H9 (cell line): ENCODE measurements around the gene RNF31. TPM values are rescaled to one million over a fixed set of nuclear protein-coding genes. Genes with fewer than 3 reads are reported as not detected.

ENCODE experiments used
- DNase-seq: peaks from one replicate; pipeline ENCODE4 v3.0.0-alpha.2; 2017
- H2AFZ ChIP-seq: one replicate; pipeline ENCODE4 v1.6.1; 2013; ENCODE audit warnings: mild to moderate bottlenecking, low read length, control low read depth, moderate library complexity
- H2AK5ac ChIP-seq: 2 replicates; pipeline ENCODE4 v1.6.1; 2013; ENCODE audit warnings: low read length, control low read depth, mixed read lengths; ENCODE audit not compliant: insufficient read length
- H2BK120ac ChIP-seq: one replicate; pipeline ENCODE4 v1.6.1; 2013; ENCODE audit warnings: low read depth, mild to moderate bottlenecking, low read length, control low read depth, inconsistent platforms; ENCODE audit not compliant: poor library complexity, severe bottlenecking
- H2BK12ac ChIP-seq: 2 replicates; pipeline ENCODE4 v1.6.1; 2013; ENCODE audit warnings: low read length, control low read depth, mixed read lengths, low read depth; ENCODE audit not compliant: insufficient read length
- H2BK15ac ChIP-seq: 2 replicates; pipeline ENCODE4 v1.6.1; 2013; ENCODE audit warnings: low read depth, low read length, control low read depth
- H2BK20ac ChIP-seq: one replicate; pipeline ENCODE4 v1.6.1; 2013; ENCODE audit warnings: low read depth, mild to moderate bottlenecking, low read length, control low read depth, inconsistent platforms; ENCODE audit not compliant: poor library complexity, severe bottlenecking
- H2BK5ac ChIP-seq: 2 replicates; pipeline ENCODE4 v1.6.1; 2013; ENCODE audit warnings: low read length, control low read depth, mixed read lengths; ENCODE audit not compliant: insufficient read length
- H3K14ac ChIP-seq: 2 replicates; pipeline ENCODE4 v1.6.1; 2013; ENCODE audit warnings: low read length, control low read depth; ENCODE audit not compliant: insufficient read depth
- H3K18ac ChIP-seq: 2 replicates; pipeline ENCODE4 v1.6.1; 2013; ENCODE audit warnings: low read depth, mild to moderate bottlenecking, mixed read lengths, low read length, control low read depth; ENCODE audit not compliant: insufficient read length
- H3K23ac ChIP-seq: 2 replicates; pipeline ENCODE4 v1.6.1; 2013; ENCODE audit warnings: low read length, control low read depth, mixed read lengths, low read depth; ENCODE audit not compliant: insufficient read length
- H3K23me2 ChIP-seq: 2 replicates; pipeline ENCODE4 v1.6.1; 2013; ENCODE audit warnings: low read depth, mild to moderate bottlenecking, mixed read lengths, low read length, control low read depth; ENCODE audit not compliant: insufficient read length, poor library complexity, severe bottlenecking
- H3K27ac ChIP-seq: 2 replicates; pipeline ENCODE4 v1.5.1; 2013; ENCODE audit warnings: low read length, control low read depth, mixed read lengths, low read depth; ENCODE audit not compliant: insufficient read length
- H3K27me3 ChIP-seq: 2 replicates; pipeline ENCODE4 v1.6.1; 2013; ENCODE audit warnings: low read length, control low read depth, inconsistent platforms; ENCODE audit not compliant: insufficient read depth
- H3K4ac ChIP-seq: 2 replicates; pipeline ENCODE4 v1.6.1; 2013; ENCODE audit warnings: low read depth, mild to moderate bottlenecking, control low read depth, inconsistent platforms, low read length, moderate library complexity
- H3K4me1 ChIP-seq: 2 replicates; pipeline ENCODE4 v1.6.1; 2013; ENCODE audit warnings: low read length, control low read depth, inconsistent platforms; ENCODE audit not compliant: insufficient read depth
- H3K4me2 ChIP-seq: 2 replicates; pipeline ENCODE4 v1.6.1; 2013; ENCODE audit warnings: low read length, control low read depth, mixed read lengths; ENCODE audit not compliant: insufficient read length, insufficient read depth
- H3K56ac ChIP-seq: 2 replicates; pipeline ENCODE4 v1.6.1; 2013; ENCODE audit warnings: low read depth, mild to moderate bottlenecking, mixed read lengths, low read length, control low read depth; ENCODE audit not compliant: insufficient read length
- H3K79me1 ChIP-seq: 2 replicates; pipeline ENCODE4 v1.6.1; 2013; ENCODE audit warnings: low read depth, mild to moderate bottlenecking, moderate library complexity, low read length, control low read depth, inconsistent platforms; ENCODE audit not compliant: insufficient read depth, poor library complexity, severe bottlenecking
- H3K79me2 ChIP-seq: 2 replicates; pipeline ENCODE4 v1.6.1; 2013; ENCODE audit warnings: low read length, control low read depth, inconsistent platforms; ENCODE audit not compliant: insufficient read depth
- H3K9ac ChIP-seq: 2 replicates; pipeline ENCODE4 v1.6.1; 2013; ENCODE audit warnings: low read length, control low read depth, mixed read lengths; ENCODE audit not compliant: insufficient read length; ENCODE audit errors: extremely low read depth
- H3K9me3 ChIP-seq: one replicate; pipeline ENCODE4 v1.6.1; 2013; ENCODE audit warnings: low read depth, low read length, inconsistent platforms; ENCODE audit not compliant: control insufficient read depth
- H3T11ph ChIP-seq: one replicate; pipeline ENCODE4 v1.6.1; 2013; ENCODE audit warnings: mild to moderate bottlenecking, low read length, control low read depth, inconsistent platforms
- H4K20me1 ChIP-seq: one replicate; pipeline ENCODE4 v1.6.1; 2013; ENCODE audit not compliant: control insufficient read depth, insufficient read length, insufficient read depth
- H4K5ac ChIP-seq: 2 replicates; pipeline ENCODE4 v1.6.1; 2013; ENCODE audit warnings: low read depth, mild to moderate bottlenecking, mixed read lengths, low read length, control low read depth; ENCODE audit not compliant: insufficient read length
- H4K8ac ChIP-seq: replicated peaks from 2 replicates; pipeline ENCODE4 v1.6.1; 2013; ENCODE audit warnings: low read length, control low read depth, mixed read lengths, low read depth; ENCODE audit not compliant: insufficient read length
- H4K91ac ChIP-seq: 2 replicates; pipeline ENCODE4 v1.6.1; 2013; ENCODE audit warnings: low read depth, mild to moderate bottlenecking, moderate library complexity, mixed read lengths, low read length, control low read depth; ENCODE audit not compliant: insufficient read length
- H3K27ac Mint-ChIP-seq, 3 experiments: 2 replicates in 2 of 3; 3 replicates in 1 of 3; pipeline ENCODE4 v1.8.0; 2020 to 2021; ENCODE audit warnings: mixed read lengths in 3 of 3, mild to moderate bottlenecking in 1 of 3, moderate library complexity in 1 of 3
- H3K27me3 Mint-ChIP-seq: 2 replicates; pipeline ENCODE4 v1.8.0; 2021; ENCODE audit warnings: low read depth, mild to moderate bottlenecking, moderate library complexity, mixed read lengths
- H3K36me3 Mint-ChIP-seq, 3 experiments: 2 replicates in 2 of 3; 3 replicates in 1 of 3; pipeline ENCODE4 v1.8.0; 2020 to 2021; ENCODE audit warnings: low read depth in 3 of 3, mixed read lengths in 3 of 3; ENCODE audit not compliant: insufficient read depth in 1 of 3
- H3K4me1 Mint-ChIP-seq, 2 experiments: 2 replicates each; pipeline ENCODE4 v1.8.0; 2020; ENCODE audit warnings: mixed read lengths in 2 of 2
- H3K4me3 Mint-ChIP-seq, 2 experiments: 2 replicates in 1 of 2; 3 replicates in 1 of 2; pipeline ENCODE4 v1.8.0; 2020 to 2021; ENCODE audit warnings: mild to moderate bottlenecking in 2 of 2, mixed read lengths in 2 of 2, moderate library complexity in 1 of 2
- H3K9me3 Mint-ChIP-seq, 2 experiments: 2 replicates in 1 of 2; 3 replicates in 1 of 2; pipeline ENCODE4 v1.8.0; 2020; ENCODE audit warnings: mild to moderate bottlenecking in 2 of 2, mixed read lengths in 2 of 2, moderate library complexity in 1 of 2
- WGBS: extraction: QIAGEN DNeasy Blood & Tissue Kit; methylation state at CpG from one replicate; pipeline ENCODE4 v1.1.7; 2013; ENCODE audit warnings: missing lambda C conversion rate, low lambda C conversion rate, mixed read lengths; ENCODE audit not compliant: insufficient read length; ENCODE audit errors: extremely low coverage; 5-methylcytosine and 5-hydroxymethylcytosine counted together
- total RNA-seq: library from RNA; stranded (reverse); gene quantifications from 2 replicates; pipeline ENCODE4 v1.2.1, GENCODE V29; 2021
- TF ChIP-seq, protein P1 (sequence below): fragments of 200-600 bp; sonication (generic); conservative IDR thresholded peaks from 3 replicates; pipeline ENCODE4 v1.8.0; 2021; ENCODE audit warnings: antibody characterized with exemption, mild to moderate bottlenecking

RNF31 gene
- total RNA-seq, 1 experiment from 2014 or later: 87.3 TPM

DNA sequence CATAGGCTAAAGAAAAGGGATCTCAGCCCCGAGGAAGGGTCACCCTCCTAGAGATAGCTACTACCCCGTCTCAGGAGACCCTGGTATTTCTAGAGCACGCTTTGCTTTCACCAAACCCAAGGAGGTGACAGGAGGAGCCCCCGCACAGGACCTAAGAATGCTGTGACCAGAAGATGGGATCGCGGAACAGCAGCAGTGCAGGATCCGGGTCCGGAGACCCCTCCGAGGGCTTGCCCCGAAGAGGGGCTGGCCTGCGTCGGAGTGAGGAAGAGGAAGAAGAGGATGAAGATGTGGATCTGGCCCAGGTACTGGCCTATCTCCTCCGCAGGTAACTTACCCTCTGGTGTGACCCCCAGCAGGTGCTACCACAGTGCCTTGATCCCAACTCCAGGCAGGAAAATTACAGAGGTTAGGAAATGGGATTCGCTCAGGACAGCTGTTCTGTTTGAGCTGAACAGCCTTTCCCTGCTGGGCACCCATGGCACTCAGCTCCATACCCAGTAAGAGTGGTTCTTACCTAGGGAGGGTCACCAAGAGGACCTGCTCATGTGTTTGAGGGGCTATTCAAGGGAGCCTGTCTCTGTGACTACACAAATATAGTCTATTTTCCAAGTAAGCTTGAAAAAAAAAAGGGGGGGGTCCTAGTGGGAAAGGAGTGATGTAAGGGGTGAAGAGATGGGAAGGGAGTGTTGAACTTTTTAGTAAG, 31.7 kb upstream of the RNF31 start:
- no peak overlapping the region for H2BK5ac ChIP-seq
- no peaks in the 10 kb centered on the region for H3K9me3 ChIP-seq
- no peak overlapping the region for H3K27ac ChIP-seq
- H2BK12ac ChIP-seq: no peak overlapping the region
- H3K23me2 ChIP-seq: peaks cover 13% of the 10 kb centered on the region
- Mint-ChIP-seq H3K4me1 (peaks cover 12 to 15% of the 10 kb centered on the region in 2 experiments), H3K27ac (peak overlapping the region; percentile 89 to 100 (median 98)), H3K9me3 (no peaks in the 10 kb centered on the region; a peak in 1 of 5 replicates), H3K27me3 (peaks cover 3% of the 10 kb centered on the region; the same call in 1 of the 2 replicates), H3K36me3 (peaks cover 16 to 46% (median 40%) of the 10 kb centered on the region in 3 experiments; a peak in 6 of 7 replicates), H3K4me3 (peak overlapping the region; percentile 93 to 95)
- no peak overlapping the region for H4K5ac ChIP-seq
- H3K79me2 ChIP-seq: no peaks in the 10 kb centered on the region
- H3K79me1 ChIP-seq: no peaks in the 10 kb centered on the region
- H3K23ac ChIP-seq: no peak overlapping the region
- H3K56ac ChIP-seq: no peak overlapping the region
- H4K91ac ChIP-seq: no peak overlapping the region
- H2BK20ac ChIP-seq: no peak overlapping the region
- H2AK5ac ChIP-seq: no peak overlapping the region
- no peak overlapping the region for H4K8ac ChIP-seq
- H2BK15ac ChIP-seq: no peak overlapping the region
- H3K14ac ChIP-seq: no peak overlapping the region
- no CpG with 5 or more reads among the region's 14 CpGs for WGBS
- no peak overlapping the region for H3K18ac ChIP-seq
- no peaks in the 10 kb centered on the region for H4K20me1 ChIP-seq
- DNase-seq: no peak
- TF ChIP-seq, protein P1, sequence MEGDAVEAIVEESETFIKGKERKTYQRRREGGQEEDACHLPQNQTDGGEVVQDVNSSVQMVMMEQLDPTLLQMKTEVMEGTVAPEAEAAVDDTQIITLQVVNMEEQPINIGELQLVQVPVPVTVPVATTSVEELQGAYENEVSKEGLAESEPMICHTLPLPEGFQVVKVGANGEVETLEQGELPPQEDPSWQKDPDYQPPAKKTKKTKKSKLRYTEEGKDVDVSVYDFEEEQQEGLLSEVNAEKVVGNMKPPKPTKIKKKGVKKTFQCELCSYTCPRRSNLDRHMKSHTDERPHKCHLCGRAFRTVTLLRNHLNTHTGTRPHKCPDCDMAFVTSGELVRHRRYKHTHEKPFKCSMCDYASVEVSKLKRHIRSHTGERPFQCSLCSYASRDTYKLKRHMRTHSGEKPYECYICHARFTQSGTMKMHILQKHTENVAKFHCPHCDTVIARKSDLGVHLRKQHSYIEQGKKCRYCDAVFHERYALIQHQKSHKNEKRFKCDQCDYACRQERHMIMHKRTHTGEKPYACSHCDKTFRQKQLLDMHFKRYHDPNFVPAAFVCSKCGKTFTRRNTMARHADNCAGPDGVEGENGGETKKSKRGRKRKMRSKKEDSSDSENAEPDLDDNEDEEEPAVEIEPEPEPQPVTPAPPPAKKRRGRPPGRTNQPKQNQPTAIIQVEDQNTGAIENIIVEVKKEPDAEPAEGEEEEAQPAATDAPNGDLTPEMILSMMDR: no peak
- H2AFZ ChIP-seq: no peak overlapping the region
- H3K4me2 ChIP-seq: peak overlapping the region; percentile 79
- H3K4me1 ChIP-seq: no peaks in the 10 kb centered on the region
- no peak overlapping the region for H3T11ph ChIP-seq
- H3K4ac ChIP-seq: no peak overlapping the region
- H2BK120ac ChIP-seq: no peak overlapping the region
- H3K27me3 ChIP-seq: no peaks in the 10 kb centered on the region
- H3K9ac ChIP-seq: peak overlapping the region; percentile 75
